ENCODE measurements around the gene FGF1. TPM values are rescaled to one million over a fixed set of nuclear protein-coding genes. Genes with fewer than 3 reads are reported as not detected.

FGF1 gene
- total and polyA plus RNA-seq, 2 of the 4 experiments (the other 2 are of a cell fraction), result 7.6 to 7.7 TPM

DNA sequence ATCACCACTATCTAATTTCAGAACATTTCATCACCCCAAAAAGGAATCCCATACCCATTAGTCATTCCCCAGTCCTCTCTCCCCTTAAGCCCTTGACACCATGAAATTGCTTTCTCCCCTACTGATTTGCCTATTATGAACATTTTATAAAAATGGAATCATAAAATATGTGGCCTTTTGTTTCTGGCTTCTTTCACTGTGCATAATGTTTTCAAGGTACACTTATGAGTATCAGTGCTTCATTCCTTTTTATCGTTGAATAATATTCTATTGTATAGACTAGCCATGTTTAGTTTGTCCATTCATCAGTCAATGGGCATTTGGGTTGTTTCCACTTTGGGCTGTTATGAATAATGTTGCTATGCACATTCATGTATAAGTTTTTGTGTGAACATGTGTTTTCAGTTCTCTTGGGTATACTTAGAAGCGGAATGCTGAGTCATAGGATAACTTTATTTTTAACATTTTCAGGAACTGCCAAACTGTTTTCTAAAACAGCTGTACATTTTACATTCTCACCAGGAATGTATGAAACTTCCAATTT lies 40.4 kb upstream of the FGF1 start:
- H3K79me1 ChIP-seq (ENCODE audit: low read depth in 1 of 2, low read length in 2 of 2), result 0 out of 4 replicates have a peak, but pooled peaks cover 0 to 3% of the 10 kb centered on the region in 2 experiments
- H2BK120ac ChIP-seq (ENCODE audit: low read depth, low read length), result peak overlapping the region; percentile 9
- peaks cover 10% of the 10 kb centered on the region for H3K4me1 ChIP-seq (ENCODE audit: control insufficient read depth, insufficient read depth, low read length)
- H4K8ac ChIP-seq (ENCODE audit: low read depth in 2 of 2, low read length in 2 of 2), result no peak overlapping the region; a peak in 1 of 4 replicates
- H3K23ac ChIP-seq (ENCODE audit: low read depth, low read length), result no peak overlapping the region
- no peak overlapping the region for H2AK9ac ChIP-seq (replicated peaks; ENCODE audit: low read depth, low read length, poor library complexity)
- BruUV-seq (replicated peaks), result no TSS peak
- WGBS, 2 experiments (ENCODE audit: extremely low coverage in 2 of 2, insufficient read length in 1 of 2), result no CpG with 5 or more reads among the region's 2 CpGs
- CTCF ChIA-PET, result interaction anchor here (1.1 kb wide), 1 partner anchor 16 kb away, joined by 5 read pairs; no protein-coding TSS in a partner anchor
- H3K4me2 ChIP-seq (ENCODE audit: low read depth, low read length), result peak overlapping the region; percentile 46; the same call in 1 of the 2 replicates
- in situ Hi-C loops (cut with MboI; ENCODE audit: low sequenced_read_pairs) (no loop called here), dilution Hi-C loops (cut with HindIII; ENCODE audit: low sequenced_read_pairs, unreplicated experiment) (no loop called here), intact Hi-C loops (cut with micrococcal nuclease) (loop anchor here (2.0 kb wide), 1 partner anchor 45 kb away; the partner anchor contains the start of gene ARHGAP26)
- no peak overlapping the region; the same call in 2 of the 3 replicates for H2BK15ac ChIP-seq (ENCODE audit: low read depth, low read length)
- H2AK5ac ChIP-seq (ENCODE audit: low read depth, low read length), result no peak overlapping the region
- H2BK20ac ChIP-seq (ENCODE audit: low read depth, low read length), result peak overlapping the region; percentile 24; the same call in 1 of the 2 replicates
- H3K4me3 ChIP-seq (ENCODE audit: insufficient read depth, low read depth, low read length), result no peak overlapping the region
- H2AFZ ChIP-seq (replicated peaks; ENCODE audit: low read length, poor library complexity), result no peak overlapping the region
- no peak for TF ChIP-seq RAD21 (IDR thresholded peaks at IDR 0.05; ENCODE audit: low read length)
- TF ChIP-seq FOS (IDR thresholded peaks at IDR 0.05; ENCODE audit: low read depth, low read length), result peak; percentile 55; the same call in 1 of the 2 replicates
- no peak for TF ChIP-seq MXI1 (IDR thresholded peaks at IDR 0.05; ENCODE audit: borderline replicate concordance, low read depth, low read length)
- TF ChIP-seq CHD1 (IDR thresholded peaks at IDR 0.05; ENCODE audit: low read depth, low read length), result no peak
- peak; percentile 87 for TF ChIP-seq MAFK (IDR thresholded peaks at IDR 0.05; ENCODE audit: low read depth, low read length)
- peak; percentile 94; the same call in 1 of the 2 replicates for TF ChIP-seq CEBPB (IDR thresholded peaks at IDR 0.05; ENCODE audit: low read depth, low read length)
- TF ChIP-seq NFE2L2 (IDR thresholded peaks at IDR 0.05; ENCODE audit: low read depth, low read length), result peak; percentile 96
- TF ChIP-seq BHLHE40 (IDR thresholded peaks at IDR 0.05; ENCODE audit: low read depth, low read length), result no peak
- H4K91ac ChIP-seq (ENCODE audit: insufficient read depth, low read depth, low read length), result no peak overlapping the region
- H4K5ac ChIP-seq (ENCODE audit: low read depth, low read length), result no peak overlapping the region
- peak; percentile 91 for DNase-seq
- H3K18ac ChIP-seq (ENCODE audit: low read depth, low read length), result no peak overlapping the region
- H3K14ac ChIP-seq (replicated peaks; ENCODE audit: low read depth, low read length), result no peak overlapping the region
- H3K9me3 ChIP-seq (ENCODE audit: control insufficient read depth, insufficient read depth, low read length), result no peaks in the 10 kb centered on the region
- H3K27ac ChIP-seq (ENCODE audit: insufficient read depth, low read length), result no peak overlapping the region
- peaks cover 9% of the 10 kb centered on the region for H3K9me1 ChIP-seq (ENCODE audit: insufficient read depth, low read length)
- peak overlapping the region; percentile 22; the same call in 1 of the 2 replicates for H3K4ac ChIP-seq (ENCODE audit: low read depth, low read length)
- no peak overlapping the region for H3K56ac ChIP-seq (ENCODE audit: extremely low read depth, insufficient read depth, low read length)
- H3K36me3 ChIP-seq (ENCODE audit: control insufficient read depth, insufficient read depth, low read length), result no peaks in the 10 kb centered on the region
- H4K20me1 ChIP-seq (ENCODE audit: insufficient read depth, low read length), result no peaks in the 10 kb centered on the region
- peak; percentile 90 for ATAC-seq (ENCODE audit: low read depth)
- POLR2A ChIA-PET (ENCODE audit: unreplicated experiment), result no interaction called here
- H3K9ac ChIP-seq (ENCODE audit: low read depth, low read length), result no peak overlapping the region
- peak overlapping the region; percentile 90 for H2BK5ac ChIP-seq (ENCODE audit: low read depth, low read length, poor library complexity, severe bottlenecking)
- H3K27me3 ChIP-seq (ENCODE audit: control insufficient read depth, insufficient read depth, low read length), result peaks cover 7% of the 10 kb centered on the region; the same call in 1 of the 2 replicates
